K562 (cell line): ENCODE data around the gene POLD1.

Source experiments
- SMARCE1 ChIP-seq: fragments of 450-650 bp; IDR thresholded peaks from 2 replicates; pipeline ENCODE4 v1.7.1; 2016; ENCODE audit warnings: mild to moderate bottlenecking
- TCF7L2 ChIP-seq: fragments of 150-350 bp; IDR thresholded peaks from 2 replicates; pipeline ENCODE4 v1.6.1; 2016; ENCODE audit warnings: low read depth, mild to moderate bottlenecking, low read length, moderate library complexity
- TF ChIP-seq, protein P1 (sequence below), 3 experiments: IDR thresholded peaks in 2 of 3; conservative IDR thresholded peaks in 1 of 3; 2 replicates each; pipeline ENCODE4 v1.5.1; 2011 to 2012; ENCODE audit warnings: low read length in 3 of 3, mild to moderate bottlenecking in 3 of 3, control low read depth in 2 of 3, improper control_type of control experiment in 1 of 3, inconsistent platforms in 1 of 3, low read depth in 1 of 3, mixed read lengths in 1 of 3, moderate library complexity in 1 of 3; ENCODE audit not compliant: insufficient read depth in 2 of 3

DNA sequence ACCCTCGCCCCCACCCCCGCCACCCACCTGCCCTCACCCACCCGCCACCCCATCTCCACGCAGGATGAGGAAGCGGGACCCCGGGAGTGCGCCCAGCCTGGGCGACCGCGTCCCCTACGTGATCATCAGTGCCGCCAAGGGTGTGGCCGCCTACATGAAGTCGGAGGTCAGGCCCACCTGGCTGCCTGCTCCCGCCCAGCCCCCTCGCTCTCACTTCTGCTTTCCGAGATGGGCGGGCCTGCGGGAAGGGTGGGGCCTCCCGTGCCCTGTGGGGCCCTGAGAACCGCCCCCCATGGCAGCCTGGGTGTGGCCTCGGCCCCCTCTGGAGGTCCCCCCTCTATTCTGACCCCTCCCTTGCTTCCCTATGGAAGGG is 31.5 kb downstream of the POLD1 start:
- TF ChIP-seq SMARCE1: no peak
- TF ChIP-seq, protein P1, sequence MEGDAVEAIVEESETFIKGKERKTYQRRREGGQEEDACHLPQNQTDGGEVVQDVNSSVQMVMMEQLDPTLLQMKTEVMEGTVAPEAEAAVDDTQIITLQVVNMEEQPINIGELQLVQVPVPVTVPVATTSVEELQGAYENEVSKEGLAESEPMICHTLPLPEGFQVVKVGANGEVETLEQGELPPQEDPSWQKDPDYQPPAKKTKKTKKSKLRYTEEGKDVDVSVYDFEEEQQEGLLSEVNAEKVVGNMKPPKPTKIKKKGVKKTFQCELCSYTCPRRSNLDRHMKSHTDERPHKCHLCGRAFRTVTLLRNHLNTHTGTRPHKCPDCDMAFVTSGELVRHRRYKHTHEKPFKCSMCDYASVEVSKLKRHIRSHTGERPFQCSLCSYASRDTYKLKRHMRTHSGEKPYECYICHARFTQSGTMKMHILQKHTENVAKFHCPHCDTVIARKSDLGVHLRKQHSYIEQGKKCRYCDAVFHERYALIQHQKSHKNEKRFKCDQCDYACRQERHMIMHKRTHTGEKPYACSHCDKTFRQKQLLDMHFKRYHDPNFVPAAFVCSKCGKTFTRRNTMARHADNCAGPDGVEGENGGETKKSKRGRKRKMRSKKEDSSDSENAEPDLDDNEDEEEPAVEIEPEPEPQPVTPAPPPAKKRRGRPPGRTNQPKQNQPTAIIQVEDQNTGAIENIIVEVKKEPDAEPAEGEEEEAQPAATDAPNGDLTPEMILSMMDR (IDR thresholded peaks at IDR 0.05 in 2 of 3, conservative IDR thresholded peaks at IDR 0.05 in 1 of 3; ENCODE audit: insufficient read depth in 2 of 3, low read depth in 1 of 3, low read length in 3 of 3): no peak
- no peak for TF ChIP-seq TCF7L2
